Mesothelial cell of epicardium (in vitro differentiated cells): Measurements from ENCODE around the gene CRACR2B. TPM values are rescaled to one million over a fixed set of nuclear protein-coding genes. Genes with fewer than 3 reads are reported as not detected.

Experiments used
- DNase-seq, 2 experiments: peaks; one replicate each; pipeline ENCODE4 v3.0.0; 2021; ENCODE audit warnings: low spot score in 2 of 2; ENCODE audit not compliant: unreplicated experiment in 2 of 2
- H3K27ac Mint-ChIP-seq: 2 replicates; pipeline ENCODE4 v1.8.0; 2021; ENCODE audit warnings: mixed read lengths
- H3K27me3 Mint-ChIP-seq: 2 replicates; pipeline ENCODE4 v1.8.0; 2021; ENCODE audit warnings: low read depth, mixed read lengths
- H3K36me3 Mint-ChIP-seq: 2 replicates; pipeline ENCODE4 v1.8.0; 2021; ENCODE audit warnings: mixed read lengths
- H3K4me1 Mint-ChIP-seq: 2 replicates; pipeline ENCODE4 v1.8.0; 2021; ENCODE audit warnings: mixed read lengths
- H3K4me3 Mint-ChIP-seq: 2 replicates; pipeline ENCODE4 v1.8.0; 2021; ENCODE audit warnings: mild to moderate bottlenecking, moderate library complexity, mixed read lengths
- H3K9me3 Mint-ChIP-seq: 2 replicates; pipeline ENCODE4 v1.8.0; 2021; ENCODE audit warnings: mixed read lengths
- CTCF ChIP-seq: fragments of 200-600 bp; sonication (generic); IDR thresholded peaks from one replicate; pipeline ENCODE4 v1.5.0; 2021; ENCODE audit warnings: antibody characterized with exemption; ENCODE audit not compliant: unreplicated experiment
- total RNA-seq: library from RNA; stranded (reverse); gene quantifications from 3 replicates; pipeline ENCODE4 v1.2.1, GENCODE V29; 2021

CRACR2B gene
- total RNA-seq, 1 donor from 2014 or later: 9.9 TPM

GRCh38 chr11:859394-860131, 31.8 kb downstream of the CRACR2B start:
- Mint-ChIP-seq H3K27me3 (no peaks in the 10 kb centered on the region), H3K4me3 (peak overlapping the region; percentile 66), H3K4me1 (peaks cover 34% of the 10 kb centered on the region), H3K27ac (peak overlapping the region; percentile 75), H3K36me3 (no peaks in the 10 kb centered on the region), H3K9me3 (no peaks in the 10 kb centered on the region)
- DNase-seq: peak; percentile 62 to 78
- TF ChIP-seq CTCF: no peak

- TF ChIP-seq CTCF: no peak
- Mint-ChIP-seq H3K4me3 (no peak overlapping the region), H3K9me3 (no peaks in the 10 kb centered on the region), H3K27me3 (no peaks in the 10 kb centered on the region), H3K36me3 (no peaks in the 10 kb centered on the region), H3K27ac (no peak overlapping the region), H3K4me1 (peaks cover 34% of the 10 kb centered on the region)
- no peak for DNase-seq
Observed at GRCh38 chr11:860234-861104, 32.8 kb downstream of the CRACR2B start.

- TF ChIP-seq CTCF: no peak
- H3K36me3 Mint-ChIP-seq: no peaks in the 10 kb centered on the region
- DNase-seq: no peak
- H3K27ac Mint-ChIP-seq: no peak overlapping the region
- H3K4me3 Mint-ChIP-seq: no peak overlapping the region
- H3K27me3 Mint-ChIP-seq: no peaks in the 10 kb centered on the region
- no peaks in the 10 kb centered on the region for H3K9me3 Mint-ChIP-seq
- peaks cover 33% of the 10 kb centered on the region for H3K4me1 Mint-ChIP-seq
Observed at GRCh38 chr11:861105-861479, 33.4 kb downstream of the CRACR2B start.

- no peak for DNase-seq
- TF ChIP-seq CTCF: no peak
- Mint-ChIP-seq H3K36me3 (no peaks in the 10 kb centered on the region), H3K27me3 (no peaks in the 10 kb centered on the region), H3K9me3 (no peaks in the 10 kb centered on the region), H3K4me1 (peaks cover 26% of the 10 kb centered on the region), H3K4me3 (no peak overlapping the region), H3K27ac (peak overlapping the region; percentile 34)
Observed at GRCh38 chr11:862081-862661, 34.5 kb downstream of the CRACR2B start.

GRCh38 chr11:862696-863022, 34.9 kb downstream of the CRACR2B start:
- TF ChIP-seq CTCF: no peak
- no peaks in the 10 kb centered on the region for H3K9me3 Mint-ChIP-seq
- no peaks in the 10 kb centered on the region for H3K36me3 Mint-ChIP-seq
- H3K4me1 Mint-ChIP-seq: peaks cover 26% of the 10 kb centered on the region
- H3K27ac Mint-ChIP-seq: no peak overlapping the region
- H3K27me3 Mint-ChIP-seq: no peaks in the 10 kb centered on the region
- DNase-seq: no peak
- H3K4me3 Mint-ChIP-seq: no peak overlapping the region
